VCaP (cell line): ENCODE measurements around the gene CFAP97D2.

Experiments used
- H3K27ac ChIP-seq: fragments of 450-650 bp; 2 replicates; pipeline ENCODE4 v1.5.1; 2017
- TF ChIP-seq, protein P1 (sequence below): fragments of 450-650 bp; conservative IDR thresholded peaks from 2 replicates; pipeline ENCODE4 v1.5.1; 2017; ENCODE audit warnings: mild to moderate bottlenecking, moderate library complexity

The CFAP97D2 gene

DNA sequence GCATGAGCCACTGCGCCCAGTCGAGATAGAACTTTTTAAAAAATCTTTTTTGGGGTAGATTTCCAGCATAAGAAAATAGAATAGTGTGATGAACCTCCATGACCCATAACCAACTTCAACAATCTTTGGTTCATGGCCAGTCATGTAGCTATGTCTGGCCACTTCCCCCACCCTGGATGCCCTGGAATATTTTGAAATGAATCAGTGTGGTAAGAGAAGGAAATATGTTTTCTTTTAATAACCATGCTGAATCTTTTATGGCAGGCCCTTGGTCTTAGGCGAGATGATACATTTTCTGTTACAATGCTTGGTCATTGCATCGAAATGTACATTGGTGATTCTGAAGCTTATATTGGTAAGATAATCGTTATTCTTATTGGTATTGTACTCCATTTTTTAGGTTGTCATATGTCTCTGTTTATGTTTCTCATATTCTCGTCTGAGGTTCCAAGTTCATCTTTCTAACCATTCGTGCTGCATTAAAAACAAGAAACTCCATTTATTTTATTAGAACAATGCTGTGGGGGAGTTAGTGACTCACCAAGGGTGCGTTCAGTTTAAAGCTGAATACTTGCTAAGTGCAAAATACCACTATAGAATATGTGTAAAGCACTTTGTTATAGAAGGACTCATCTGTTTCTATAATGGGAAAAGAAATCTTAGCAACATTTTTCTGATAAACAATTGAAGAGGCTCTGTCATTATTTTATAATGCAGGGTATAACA, 86.0 kb downstream of the CFAP97D2 start:
- TF ChIP-seq, protein P1, sequence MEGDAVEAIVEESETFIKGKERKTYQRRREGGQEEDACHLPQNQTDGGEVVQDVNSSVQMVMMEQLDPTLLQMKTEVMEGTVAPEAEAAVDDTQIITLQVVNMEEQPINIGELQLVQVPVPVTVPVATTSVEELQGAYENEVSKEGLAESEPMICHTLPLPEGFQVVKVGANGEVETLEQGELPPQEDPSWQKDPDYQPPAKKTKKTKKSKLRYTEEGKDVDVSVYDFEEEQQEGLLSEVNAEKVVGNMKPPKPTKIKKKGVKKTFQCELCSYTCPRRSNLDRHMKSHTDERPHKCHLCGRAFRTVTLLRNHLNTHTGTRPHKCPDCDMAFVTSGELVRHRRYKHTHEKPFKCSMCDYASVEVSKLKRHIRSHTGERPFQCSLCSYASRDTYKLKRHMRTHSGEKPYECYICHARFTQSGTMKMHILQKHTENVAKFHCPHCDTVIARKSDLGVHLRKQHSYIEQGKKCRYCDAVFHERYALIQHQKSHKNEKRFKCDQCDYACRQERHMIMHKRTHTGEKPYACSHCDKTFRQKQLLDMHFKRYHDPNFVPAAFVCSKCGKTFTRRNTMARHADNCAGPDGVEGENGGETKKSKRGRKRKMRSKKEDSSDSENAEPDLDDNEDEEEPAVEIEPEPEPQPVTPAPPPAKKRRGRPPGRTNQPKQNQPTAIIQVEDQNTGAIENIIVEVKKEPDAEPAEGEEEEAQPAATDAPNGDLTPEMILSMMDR = no peak
- no peak overlapping the region for H3K27ac ChIP-seq

DNA sequence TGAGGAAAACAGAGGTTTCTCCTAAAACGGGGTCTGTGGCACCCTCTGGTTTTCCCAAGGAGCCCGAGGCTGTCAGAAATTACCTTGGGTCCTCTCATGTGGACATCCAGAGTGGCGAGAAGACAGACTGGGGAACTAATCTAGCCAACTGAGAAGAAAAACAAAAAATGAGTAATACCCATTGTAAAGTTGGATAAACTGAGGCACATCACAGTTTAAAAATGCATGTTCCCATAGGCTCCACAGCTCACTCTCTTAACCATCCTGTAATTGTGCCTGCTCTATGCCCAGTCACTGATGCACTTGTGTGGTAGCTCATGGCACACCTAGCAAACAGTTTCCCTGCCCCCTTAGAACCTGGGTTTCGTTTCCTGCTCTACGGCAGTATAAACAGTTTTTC, 87.2 kb downstream of the CFAP97D2 start:
- H3K27ac ChIP-seq = no peak overlapping the region
- TF ChIP-seq, protein P1 = no peak

DNA sequence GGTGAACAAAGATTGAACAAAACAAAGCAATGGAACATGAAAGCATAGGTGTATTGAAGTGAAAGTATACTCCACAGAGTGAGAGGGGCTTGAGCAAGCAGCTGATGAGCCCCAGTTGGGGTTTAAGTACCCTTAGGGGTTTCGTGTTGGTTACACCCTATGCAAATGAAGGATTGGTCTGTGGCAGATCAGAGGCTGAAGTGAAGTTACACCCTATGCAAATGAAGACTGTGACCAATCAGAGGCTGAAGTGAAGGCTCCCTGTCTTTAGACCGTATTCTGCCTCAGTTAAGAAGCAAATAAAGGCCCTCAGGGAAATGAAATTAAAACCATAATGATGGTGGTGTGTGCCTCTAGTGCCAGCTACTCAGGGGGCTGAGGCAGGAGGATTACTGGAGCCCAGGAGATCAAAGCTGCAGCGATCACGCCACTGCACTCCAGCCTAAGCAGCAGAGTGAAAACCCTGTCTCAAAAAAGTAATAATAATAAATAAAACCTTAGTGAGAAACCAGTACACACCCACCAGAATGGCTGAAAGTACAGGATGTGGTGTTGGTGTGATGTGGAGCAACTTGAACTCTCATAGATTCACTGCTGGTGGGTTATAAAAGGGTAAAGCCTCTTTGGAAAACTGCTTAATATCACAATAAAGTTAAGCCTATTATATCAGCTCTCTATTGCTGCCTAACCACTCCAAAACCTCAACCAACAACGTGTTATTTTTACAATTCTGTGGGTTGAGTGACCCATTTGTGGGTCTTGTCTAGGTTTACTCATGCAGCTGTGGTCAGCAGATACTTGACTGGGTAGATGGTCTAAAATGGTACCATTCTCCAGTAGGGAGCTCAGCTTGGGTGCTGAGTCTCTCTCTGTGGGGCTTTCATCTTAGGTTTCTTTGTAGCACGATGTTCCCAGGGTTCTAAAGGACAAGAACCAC, 89.6 kb downstream of the CFAP97D2 start:
- no peak overlapping the region for H3K27ac ChIP-seq
- TF ChIP-seq, protein P1 = no peak

DNA sequence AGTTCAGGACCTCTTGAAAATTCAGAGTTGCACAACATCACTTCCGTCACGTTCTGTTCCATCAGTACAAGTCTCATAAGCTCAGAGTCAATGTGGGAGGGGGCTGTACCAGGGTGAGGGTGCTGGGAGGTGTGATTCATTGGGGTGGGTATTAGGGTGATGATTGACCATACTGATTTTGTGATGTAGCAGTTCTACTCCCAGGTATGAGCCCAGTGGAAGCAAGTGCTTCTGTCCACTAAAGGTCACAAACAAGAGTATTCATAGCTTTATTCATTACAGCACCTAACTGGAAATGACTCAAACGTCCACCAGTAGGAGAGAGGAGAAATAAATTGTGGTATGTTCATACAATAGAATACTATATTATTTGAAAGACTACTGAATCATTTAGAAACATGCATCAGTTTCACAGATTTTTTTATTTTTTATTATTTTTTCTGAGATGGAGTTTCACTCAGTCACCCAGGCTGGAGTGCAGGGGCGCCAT, 90.3 kb downstream of the CFAP97D2 start:
- no peak overlapping the region for H3K27ac ChIP-seq
- TF ChIP-seq, protein P1 = no peak
